Measurements from ENCODE around the gene CMSS1. TPM values are rescaled to one million over a fixed set of nuclear protein-coding genes. Genes with fewer than 3 reads are reported as not detected.
A peak's percentile ranks its signal among the peaks of the same experiment; 100 is the strongest.

The CMSS1 gene
- total and polyA plus RNA-seq, 2 of the 13 experiments (the other 11 are each of a cell fraction or from before 2014, with no cell fraction given): 6.4 to 48.7 TPM

DNA sequence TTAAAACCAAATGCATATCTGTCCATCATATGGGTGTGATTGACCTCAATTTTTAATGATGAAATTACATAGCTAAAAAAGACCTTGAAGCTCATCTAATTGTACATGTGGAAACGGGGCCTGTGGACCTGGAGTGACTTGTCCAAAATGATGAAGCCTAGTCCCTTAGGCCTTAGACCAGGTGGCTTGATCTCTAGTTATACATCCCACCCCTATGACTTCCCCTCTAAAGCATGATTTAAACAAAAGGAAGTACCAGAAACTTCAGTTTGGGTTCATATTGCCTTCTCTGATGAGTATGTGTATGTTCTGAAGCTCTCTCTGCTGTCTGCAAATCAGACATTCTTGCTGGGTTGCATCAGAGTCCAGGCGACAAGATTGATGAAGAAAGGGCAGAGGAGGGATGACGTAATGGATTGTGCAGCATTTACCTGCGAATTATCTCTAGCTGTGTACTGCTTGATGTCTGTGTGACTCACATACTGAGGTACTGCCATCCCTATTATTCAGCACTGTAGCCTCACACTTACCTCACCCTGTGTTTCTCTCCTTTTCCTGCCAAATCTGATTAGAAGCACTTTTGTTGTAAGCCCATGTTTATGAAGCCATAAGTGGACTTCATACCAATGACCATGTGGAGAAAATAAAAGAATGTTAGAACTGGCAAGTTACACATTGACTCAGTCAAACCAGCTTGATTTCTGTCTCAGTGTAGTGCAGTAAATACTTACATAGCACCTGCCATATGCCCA, 185.1 kb downstream of the CMSS1 start:
- in situ Hi-C loops (cut with HindIII; ENCODE audit: extremely low pct_ligation_motif_present, low pct_unique_long_range_greater_than_20kb): no loop called here
- ChIA-PET CTCF (ENCODE audit: low intra/inter-chr PET ratio, low total read pairs) (no interaction called here), POLR2A (interaction anchor here (0.7 to 2.0 kb wide), 8 partner anchors 11 to 131 kb away, joined by 3 to 5 read pairs (median 4); no protein-coding TSS in a partner anchor)
- Histone ChIP-seq H3K4me1 (ENCODE audit: insufficient read depth, low read length) (peaks cover 52% of the 10 kb centered on the region), H3K36me3 (replicated peaks in 1 of 2; ENCODE audit: control insufficient read depth in 1 of 2, insufficient read depth in 2 of 2, low read length in 2 of 2) (no peaks in the 10 kb centered on the region), H3K4me2 (ENCODE audit: low read depth, low read length) (peak overlapping the region; percentile 9; the same call in 1 of the 2 replicates), H3K9me3 (ENCODE audit: low read length) (no peaks in the 10 kb centered on the region), H3K27ac (ENCODE audit: extremely low read length, insufficient read depth, low read length) (peak overlapping the region; percentile 8), H3K79me2 (ENCODE audit: insufficient read depth, low read length) (no peaks in the 10 kb centered on the region), H3K9ac (ENCODE audit: insufficient read depth, low read depth, low read length) (peak overlapping the region; percentile 21), H3K4me3 (replicated peaks in 1 of 3; ENCODE audit: insufficient read depth in 1 of 3, low read depth in 2 of 3, low read length in 3 of 3) (no peak overlapping the region), H2AFZ (ENCODE audit: low read length) (no peak overlapping the region), H4K20me1 (ENCODE audit: insufficient read depth, low read length) (no peaks in the 10 kb centered on the region), H3K27me3 (ENCODE audit: control insufficient read depth in 1 of 2, insufficient read depth in 2 of 2, low read length in 2 of 2) (no peaks in the 10 kb centered on the region)
- BruUV-seq (replicated peaks): no TSS peak
- FAIRE-seq (peak; percentile 64), ATAC-seq (peak; percentile 95), DNase-seq (ENCODE audit: low spot score) (peak; percentile 91)
- intact Hi-C loops (cut with micrococcal nuclease; ENCODE audit: unreplicated experiment): loop anchor here (1.0 kb wide), 1 partner anchor 126 kb away; no protein-coding TSS in a partner anchor
- 29% methylated on average over 4 of the region's 4 CpGs for WGBS (ENCODE audit: low lambda C conversion rate)
- TF ChIP-seq ZNF292 (CRISPR knock-in tag; IDR thresholded peaks at IDR 0.05; ENCODE audit: borderline replicate concordance, low read depth) (peak; percentile 51; the same call in 1 of the 2 replicates), ZBTB21 (CRISPR knock-in tag; IDR thresholded peaks at IDR 0.05) (peak; percentile 87), ZNF337 (CRISPR knock-in tag; IDR thresholded peaks at IDR 0.05; ENCODE audit: borderline replicate concordance, low read depth) (no peak), JUND (CRISPR knock-in tag; IDR thresholded peaks at IDR 0.05) (peak; percentile 56; the same call in 1 of the 2 replicates), SYNCRIP (IDR thresholded peaks at IDR 0.05; ENCODE audit: insufficient read depth, low read depth, low read length) (no peak), BHLHE40 (IDR thresholded peaks at IDR 0.05; ENCODE audit: low read length) (0 out of 2 replicates have a peak, but pooled peaks have one; percentile 42), NCOA2 (CRISPR knock-in tag; IDR thresholded peaks at IDR 0.05) (0 out of 2 replicates have a peak, but pooled peaks have one; percentile 27), NFYC (CRISPR knock-in tag; IDR thresholded peaks at IDR 0.05) (no peak), EP300 (IDR thresholded peaks at IDR 0.05; ENCODE audit: low read depth in 2 of 2, low read length in 2 of 2) (0 out of 4 replicates have a peak, but pooled peaks of 1 of the 2 experiments have one; percentile 44), EP300 (CRISPR knock-in tag; IDR thresholded peaks at IDR 0.05; ENCODE audit: borderline replicate concordance) (peak; percentile 45; the same call in 1 of the 2 replicates), SRSF9 (IDR thresholded peaks at IDR 0.05; ENCODE audit: borderline replicate concordance, insufficient read depth, low read depth, low read length, poor library complexity, severe bottlenecking) (no peak), XRCC5 (optimal IDR thresholded peaks at IDR 0.05; ENCODE audit: low read length) (peak; percentile 24), HHEX (CRISPR knock-in tag; IDR thresholded peaks at IDR 0.05) (no peak), MYC (CRISPR knock-in tag; IDR thresholded peaks at IDR 0.05; ENCODE audit: borderline replicate concordance) (no peak), YEATS2 (CRISPR knock-in tag; IDR thresholded peaks at IDR 0.05; ENCODE audit: borderline replicate concordance) (peak; percentile 40; the same call in 1 of the 2 replicates), ASH2L (IDR thresholded peaks at IDR 0.05; ENCODE audit: insufficient read length, low read depth, low read length) (peak; percentile 30), CBX5 (CRISPR knock-in tag; IDR thresholded peaks at IDR 0.05; ENCODE audit: borderline replicate concordance) (0 out of 2 replicates have a peak, but pooled peaks have one; percentile 48), TEAD3 (CRISPR knock-in tag; optimal IDR thresholded peaks at IDR 0.05; ENCODE audit: borderline replicate concordance) (peak; percentile 59), HOXD1 (CRISPR knock-in tag; IDR thresholded peaks at IDR 0.05) (peak; percentile 82), FOXC1 (CRISPR knock-in tag; IDR thresholded peaks at IDR 0.05; ENCODE audit: borderline replicate concordance) (no peak), ZBTB33 (CRISPR knock-in tag; IDR thresholded peaks at IDR 0.05) (0 out of 2 replicates have a peak, but pooled peaks have one; percentile 15)
- TF ChIP-seq, protein P1, sequence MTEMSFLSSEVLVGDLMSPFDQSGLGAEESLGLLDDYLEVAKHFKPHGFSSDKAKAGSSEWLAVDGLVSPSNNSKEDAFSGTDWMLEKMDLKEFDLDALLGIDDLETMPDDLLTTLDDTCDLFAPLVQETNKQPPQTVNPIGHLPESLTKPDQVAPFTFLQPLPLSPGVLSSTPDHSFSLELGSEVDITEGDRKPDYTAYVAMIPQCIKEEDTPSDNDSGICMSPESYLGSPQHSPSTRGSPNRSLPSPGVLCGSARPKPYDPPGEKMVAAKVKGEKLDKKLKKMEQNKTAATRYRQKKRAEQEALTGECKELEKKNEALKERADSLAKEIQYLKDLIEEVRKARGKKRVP (CRISPR knock-in tag; IDR thresholded peaks at IDR 0.05): peak in 1 of 2 experiments; percentile 96; a peak in 2 of 4 replicates

All from HepG2 (cell line).